ENCODE measurements around the gene VAPA. TPM values are rescaled to one million over a fixed set of nuclear protein-coding genes. Genes with fewer than 3 reads are reported as not detected.
"Not testable (repeated sequence)": the region's sequence is repeated elsewhere in the genome, so short reads cannot be mapped to it uniquely, and the experiment has no call there.

VAPA gene
- total RNA-seq, 6 experiments from 2014 or later, result 69.6 to 149 (median 90.7) TPM

GRCh38 chr18:9890957-9891356, 22.9 kb upstream of the VAPA start:
- no peaks in the 10 kb centered on the region for H3K27me3 ChIP-seq
- H3K4me1 ChIP-seq, result no peaks in the 10 kb centered on the region
- intact Hi-C loops (cut with DNase I), result no loop called here
- H3K27ac ChIP-seq, result no peak overlapping the region
- no peak for TF ChIP-seq CTCF (IDR thresholded peaks at IDR 0.05)
- no peak for TF ChIP-seq POLR2A (IDR thresholded peaks at IDR 0.05)
- no peak overlapping the region for H3K4me3 ChIP-seq
- ATAC-seq (no peak), DNase-seq (no peak)
- 70% methylated on average over 1 of the region's 1 CpG for WGBS (ENCODE audit: insufficient coverage, low coverage, low lambda C conversion rate, missing lambda C conversion rate)
- no peaks in the 10 kb centered on the region for H3K9me3 ChIP-seq
- H3K36me3 ChIP-seq, result no peaks in the 10 kb centered on the region

- H3K9me3 ChIP-seq; H3K36me3 ChIP-seq; intact Hi-C loops (cut with DNase I); H3K27me3 ChIP-seq; H3K4me3 ChIP-seq; H3K27ac ChIP-seq; H3K4me1 ChIP-seq; ATAC-seq; DNase-seq: not testable (repeated sequence)
- 72% methylated on average over 3 of the region's 4 CpGs for WGBS (ENCODE audit: insufficient coverage, low coverage, low lambda C conversion rate, missing lambda C conversion rate)
Measured at GRCh38 chr18:9891515-9891914, 22.3 kb upstream of the VAPA start.

GRCh38 chr18:9894454-9895068, 19.3 kb upstream of the VAPA start:
- ATAC-seq (no peak), DNase-seq (no peak)
- 91% methylated on average over 6 of the region's 6 CpGs for WGBS (ENCODE audit: insufficient coverage, low coverage, low lambda C conversion rate, missing lambda C conversion rate)
- Histone ChIP-seq H3K4me3 (no peak overlapping the region), H3K27me3 (no peaks in the 10 kb centered on the region), H3K36me3 (no peaks in the 10 kb centered on the region), H3K27ac (no peak overlapping the region), H3K9me3 (no peaks in the 10 kb centered on the region), H3K4me1 (peaks cover 0 to 8% (median 0%) of the 10 kb centered on the region in 4 donors)
- intact Hi-C loops (cut with DNase I), result no loop called here
- TF ChIP-seq POLR2A (IDR thresholded peaks at IDR 0.05) (no peak), CTCF (IDR thresholded peaks at IDR 0.05) (no peak)

- Histone ChIP-seq H3K27ac (no peak overlapping the region), H3K4me3 (no peak overlapping the region), H3K36me3 (no peaks in the 10 kb centered on the region), H3K4me1 (peaks cover 0 to 8% (median 0%) of the 10 kb centered on the region in 4 donors), H3K9me3 (no peaks in the 10 kb centered on the region), H3K27me3 (no peaks in the 10 kb centered on the region)
- ATAC-seq (no peak), DNase-seq (no peak)
- TF ChIP-seq POLR2A (IDR thresholded peaks at IDR 0.05), result no peak
- TF ChIP-seq CTCF (IDR thresholded peaks at IDR 0.05), result no peak
- 94% methylated on average over 5 of the region's 5 CpGs for WGBS (ENCODE audit: insufficient coverage, low coverage, low lambda C conversion rate, missing lambda C conversion rate)
- intact Hi-C loops (cut with DNase I), result no loop called here
Measured at GRCh38 chr18:9897129-9897528, 16.7 kb upstream of the VAPA start.

GRCh38 chr18:9897787-9898291, 16.0 kb upstream of the VAPA start:
- H3K27me3 ChIP-seq; H3K4me3 ChIP-seq; DNase-seq; H3K9me3 ChIP-seq; H3K27ac ChIP-seq; H3K36me3 ChIP-seq; H3K4me1 ChIP-seq; intact Hi-C loops (cut with DNase I); ATAC-seq: not testable (repeated sequence)
- 97% methylated on average over 10 of the region's 10 CpGs for WGBS (ENCODE audit: insufficient coverage, low coverage, low lambda C conversion rate, missing lambda C conversion rate)

All from right lobe of liver (tissue), 6 donors.